GM12891 (cell line): Measurements from ENCODE around the gene NIT2.

Experiments
- DNase-seq: peaks from one replicate; pipeline ENCODE4 v3.0.0; 2011; ENCODE audit warnings: low spot score; ENCODE audit not compliant: insufficient read length
- FAIRE-seq: peaks from 2 replicates; lab custom pipeline; 2011; peaks lifted over from hg19 to GRCh38; lab: Jason Lieb, UNC
- PAX5 ChIP-seq: IDR thresholded peaks from 2 replicates; pipeline ENCODE4 v1.6.1; 2011; ENCODE audit warnings: low read length, moderate library complexity, mild to moderate bottlenecking; ENCODE audit not compliant: insufficient read depth, severe bottlenecking
- POLR2A ChIP-seq: IDR thresholded peaks from 2 replicates; pipeline ENCODE4 v1.6.1; 2011; ENCODE audit warnings: low read depth, low read length, control low read depth
- POLR2AphosphoS5 ChIP-seq: IDR thresholded peaks from 2 replicates; pipeline ENCODE4 v1.6.1; 2011; ENCODE audit warnings: low read depth, low read length, control low read depth
- POU2F2 ChIP-seq: IDR thresholded peaks from 2 replicates; pipeline ENCODE4 v1.6.1; 2011; ENCODE audit warnings: low read depth, mild to moderate bottlenecking, control low read depth, low read length, moderate library complexity
- SPI1 ChIP-seq: IDR thresholded peaks from 2 replicates; pipeline ENCODE4 v1.6.1; 2011; ENCODE audit warnings: low read depth, low read length, control low read depth
- TAF1 ChIP-seq: IDR thresholded peaks from 2 replicates; pipeline ENCODE4 v1.6.1; 2011; ENCODE audit warnings: low read depth, low read length, control low read depth

Gene NIT2

GRCh38 chr3:100358413-100358812 lies 23.9 kb downstream of the NIT2 start:
- FAIRE-seq (no peak), DNase-seq (no peak)
- TF ChIP-seq TAF1 (no peak), PAX5 (no peak), SPI1 (no peak), POU2F2 (no peak), POLR2A (no peak), POLR2AphosphoS5 (no peak)

- DNase-seq (no peak), FAIRE-seq (no peak)
Observed at GRCh38 chr3:100359035-100359434, 24.5 kb downstream of the NIT2 start.

GRCh38 chr3:100360757-100361496 lies 26.4 kb downstream of the NIT2 start:
- peak; percentile 31 for FAIRE-seq
- no peak for DNase-seq
- TF ChIP-seq POLR2A = no peak

More at GRCh38 chr3:100359035-100359434, 24.5 kb downstream of the NIT2 start:
- TF ChIP-seq POLR2A (no peak), POLR2AphosphoS5 (no peak), PAX5 (no peak), SPI1 (no peak), POU2F2 (no peak), TAF1 (no peak)

GRCh38 chr3:100361897-100362296 lies 27.3 kb downstream of the NIT2 start:
- DNase-seq = no peak
- TF ChIP-seq SPI1 = no peak
- no peak for TF ChIP-seq POLR2AphosphoS5
- no peak for TF ChIP-seq PAX5
- no peak for TF ChIP-seq TAF1
- FAIRE-seq = no peak

- DNase-seq = no peak
- no peak for TF ChIP-seq TAF1
- no peak for TF ChIP-seq POU2F2
- TF ChIP-seq POLR2AphosphoS5 = no peak
- TF ChIP-seq PAX5 = no peak
- TF ChIP-seq POLR2A = no peak
- no peak for TF ChIP-seq SPI1
- FAIRE-seq = no peak
Observed at GRCh38 chr3:100364421-100364820, 29.9 kb downstream of the NIT2 start.

GRCh38 chr3:100366424-100366823 lies 31.9 kb downstream of the NIT2 start:
- FAIRE-seq (no peak), DNase-seq (no peak)
- TF ChIP-seq POLR2A (no peak), SPI1 (no peak), TAF1 (no peak), POU2F2 (no peak)

GRCh38 chr3:100368441-100368840 lies 33.9 kb downstream of the NIT2 start:
- FAIRE-seq = no peak
- DNase-seq = no peak
- no peak for TF ChIP-seq TAF1
- no peak for TF ChIP-seq POU2F2
- TF ChIP-seq SPI1 = no peak
- no peak for TF ChIP-seq POLR2A
- TF ChIP-seq POLR2AphosphoS5 = no peak
- TF ChIP-seq PAX5 = no peak

GRCh38 chr3:100370756-100371155 lies 36.2 kb downstream of the NIT2 start:
- no peak for DNase-seq
- no peak for FAIRE-seq
- no peak for TF ChIP-seq PAX5
- TF ChIP-seq POLR2A = no peak
- no peak for TF ChIP-seq POU2F2
- TF ChIP-seq TAF1 = no peak
- TF ChIP-seq SPI1 = no peak
- TF ChIP-seq POLR2AphosphoS5 = no peak

GRCh38 chr3:100374521-100374920 lies 40.0 kb downstream of the NIT2 start:
- DNase-seq (no peak), FAIRE-seq (no peak)
- TF ChIP-seq POU2F2 (no peak), POLR2A (no peak), POLR2AphosphoS5 (no peak), SPI1 (no peak), PAX5 (no peak), TAF1 (no peak)

- TF ChIP-seq POLR2AphosphoS5 (no peak), POLR2A (no peak), PAX5 (no peak), SPI1 (no peak), TAF1 (no peak), POU2F2 (no peak)
- no peak for DNase-seq
- no peak for FAIRE-seq
Observed at GRCh38 chr3:100376301-100376700, 41.7 kb downstream of the NIT2 start.
